Loucy (cell line): ENCODE results near the gene TADA1.
"Not testable (repeated sequence)": the region's sequence is repeated elsewhere in the genome, so short reads cannot be mapped to it uniquely, and the experiment has no call there.

Source experiments
- H2AFZ ChIP-seq: fragments of 200-600 bp; sonication (generic); 2 replicates; pipeline ENCODE4 v1.6.0; 2016; ENCODE audit warnings: antibody characterized with exemption, mild to moderate bottlenecking, low read length, moderate library complexity
- H3F3A ChIP-seq: fragments of 200-600 bp; 2 replicates; pipeline ENCODE4 v1.6.0; 2016; ENCODE audit warnings: antibody characterized with exemption, low read depth, mild to moderate bottlenecking
- H3K27me3 ChIP-seq: fragments of 200-600 bp; sonication (generic); 2 replicates; pipeline ENCODE4 v1.6.1; 2014; ENCODE audit warnings: low read length, mild to moderate bottlenecking; ENCODE audit not compliant: insufficient read depth, poor library complexity, severe bottlenecking
- H3K36me3 ChIP-seq: fragments of 200-600 bp; sonication (generic); 2 replicates; pipeline ENCODE4 v1.6.1; 2016; ENCODE audit warnings: low read length; ENCODE audit not compliant: insufficient read depth
- H3K4me1 ChIP-seq: fragments of 200-600 bp; sonication (generic); 2 replicates; pipeline ENCODE4 v1.5.1; 2014; ENCODE audit warnings: low read length, mild to moderate bottlenecking; ENCODE audit not compliant: insufficient read depth, poor library complexity, severe bottlenecking
- H3K4me2 ChIP-seq: fragments of 200-600 bp; sonication (generic); 2 replicates; pipeline ENCODE4 v1.6.0; 2014; ENCODE audit warnings: antibody characterized with exemption, low read length, low read depth, mild to moderate bottlenecking; ENCODE audit not compliant: poor library complexity, severe bottlenecking
- H3K4me3 ChIP-seq: fragments of 200-600 bp; sonication (generic); 2 replicates; pipeline ENCODE4 v1.5.1; 2014; ENCODE audit warnings: low read length, mild to moderate bottlenecking, mixed read lengths; ENCODE audit not compliant: poor library complexity, severe bottlenecking
- H3K79me2 ChIP-seq: fragments of 200-600 bp; sonication (generic); 2 replicates; pipeline ENCODE4 v1.6.1; 2014; ENCODE audit warnings: low read length; ENCODE audit not compliant: insufficient read depth
- H3K9ac ChIP-seq: fragments of 200-600 bp; sonication (generic); 2 replicates; pipeline ENCODE4 v1.6.0; 2014; ENCODE audit warnings: mild to moderate bottlenecking, low read depth, low read length, moderate library complexity; ENCODE audit not compliant: poor library complexity, severe bottlenecking
- H3K9me2 ChIP-seq: fragments of 200-600 bp; sonication (generic); replicated peaks from 2 replicates; pipeline ENCODE4 v1.6.1; 2016; ENCODE audit warnings: low read depth, low read length, mixed read lengths
- H3K9me3 ChIP-seq: fragments of 200-600 bp; sonication (generic); 2 replicates; pipeline ENCODE4 v1.6.1; 2014; ENCODE audit warnings: mild to moderate bottlenecking, antibody characterized with exemption, low read length, low read depth; ENCODE audit not compliant: insufficient read depth
- H4K20me1 ChIP-seq: fragments of 200-600 bp; sonication (generic); 2 replicates; pipeline ENCODE4 v1.6.0; 2014; ENCODE audit warnings: antibody characterized with exemption, low read length, mild to moderate bottlenecking; ENCODE audit not compliant: insufficient read depth, poor library complexity, severe bottlenecking
- EZH2phosphoT487 ChIP-seq: fragments of 200-600 bp; IDR thresholded peaks from 2 replicates; pipeline ENCODE4 v1.6.1; 2018; ENCODE audit warnings: antibody characterized with exemption, mild to moderate bottlenecking, moderate library complexity, borderline replicate concordance
- TF ChIP-seq, protein P1 (sequence below): fragments of 200-600 bp; sonication (generic); conservative IDR thresholded peaks from 2 replicates; pipeline ENCODE4 v1.5.1; 2014; ENCODE audit warnings: mild to moderate bottlenecking, antibody characterized with exemption, low read length

TADA1 gene

DNA sequence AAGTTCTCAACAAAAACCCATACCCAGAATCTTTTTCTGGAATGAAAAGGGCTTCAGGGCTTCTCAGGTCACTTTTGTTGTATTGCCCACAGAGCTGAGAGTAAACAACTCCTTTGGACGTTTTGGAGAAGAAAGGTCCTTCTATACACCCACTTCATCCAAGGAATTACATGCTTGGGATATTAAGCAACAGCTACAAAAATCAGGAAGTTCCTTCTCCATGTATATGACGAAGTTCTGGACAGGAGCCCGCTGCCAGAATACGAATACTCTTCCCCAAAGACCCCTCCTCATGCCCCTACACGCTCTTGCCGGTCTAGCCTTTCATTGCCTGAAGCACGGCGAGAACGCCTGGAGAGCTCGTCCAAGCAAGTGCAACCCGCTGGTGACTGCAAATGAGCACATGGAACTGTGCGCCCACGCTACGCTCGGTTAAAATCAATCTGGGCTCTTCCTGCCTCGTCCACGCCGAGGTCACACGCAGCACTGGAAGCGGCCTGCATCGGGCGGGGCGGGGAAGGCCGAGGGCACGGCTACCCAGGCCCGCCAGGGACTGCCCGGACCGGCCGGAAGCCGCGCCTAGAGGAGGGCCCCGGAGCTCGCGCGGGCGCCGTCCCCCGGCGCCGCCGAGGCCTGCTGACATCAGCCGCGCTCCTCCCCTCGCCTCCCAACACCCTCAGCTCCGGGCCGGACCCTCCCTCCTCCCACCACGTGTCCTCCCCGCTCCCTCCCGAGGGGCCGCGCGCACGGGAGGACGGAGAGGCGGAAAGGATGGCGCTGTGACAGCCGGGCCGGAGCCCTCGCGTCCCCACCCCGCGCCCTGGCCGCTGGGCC lies 37.1 kb downstream of the TADA1 start, which contains the start of gene POGK:
Gene POGK, plus strand, starts transcription at position 710 of the 834 bp plus-strand sequence. CDS start 1,482 bp downstream, outside the sequence.
- Histone ChIP-seq H3K79me2 (peaks cover 43% of the 10 kb centered on the region), H3K27me3 (no peaks in the 10 kb centered on the region), H4K20me1 (peaks cover 35% of the 10 kb centered on the region), H3K4me3 (peak within 1 kb of the TSS; percentile 83), H3K36me3 (peaks cover 28% of the 10 kb centered on the region; the same call in 1 of the 2 replicates), H3K9ac (peak within 1 kb of the TSS; percentile 74), H3K4me2 (peak within 1 kb of the TSS; percentile 87), H3K9me3 (no peaks in the 10 kb centered on the region), H2AFZ (peak within 1 kb of the TSS; percentile 91), H3K9me2 (no peaks in the 10 kb centered on the region), H3K4me1 (peaks cover 44% of the 10 kb centered on the region), H3F3A (no peaks in the 10 kb centered on the region)
- TF ChIP-seq, protein P1, sequence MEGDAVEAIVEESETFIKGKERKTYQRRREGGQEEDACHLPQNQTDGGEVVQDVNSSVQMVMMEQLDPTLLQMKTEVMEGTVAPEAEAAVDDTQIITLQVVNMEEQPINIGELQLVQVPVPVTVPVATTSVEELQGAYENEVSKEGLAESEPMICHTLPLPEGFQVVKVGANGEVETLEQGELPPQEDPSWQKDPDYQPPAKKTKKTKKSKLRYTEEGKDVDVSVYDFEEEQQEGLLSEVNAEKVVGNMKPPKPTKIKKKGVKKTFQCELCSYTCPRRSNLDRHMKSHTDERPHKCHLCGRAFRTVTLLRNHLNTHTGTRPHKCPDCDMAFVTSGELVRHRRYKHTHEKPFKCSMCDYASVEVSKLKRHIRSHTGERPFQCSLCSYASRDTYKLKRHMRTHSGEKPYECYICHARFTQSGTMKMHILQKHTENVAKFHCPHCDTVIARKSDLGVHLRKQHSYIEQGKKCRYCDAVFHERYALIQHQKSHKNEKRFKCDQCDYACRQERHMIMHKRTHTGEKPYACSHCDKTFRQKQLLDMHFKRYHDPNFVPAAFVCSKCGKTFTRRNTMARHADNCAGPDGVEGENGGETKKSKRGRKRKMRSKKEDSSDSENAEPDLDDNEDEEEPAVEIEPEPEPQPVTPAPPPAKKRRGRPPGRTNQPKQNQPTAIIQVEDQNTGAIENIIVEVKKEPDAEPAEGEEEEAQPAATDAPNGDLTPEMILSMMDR = no peak
- TF ChIP-seq EZH2phosphoT487 = no peak

DNA sequence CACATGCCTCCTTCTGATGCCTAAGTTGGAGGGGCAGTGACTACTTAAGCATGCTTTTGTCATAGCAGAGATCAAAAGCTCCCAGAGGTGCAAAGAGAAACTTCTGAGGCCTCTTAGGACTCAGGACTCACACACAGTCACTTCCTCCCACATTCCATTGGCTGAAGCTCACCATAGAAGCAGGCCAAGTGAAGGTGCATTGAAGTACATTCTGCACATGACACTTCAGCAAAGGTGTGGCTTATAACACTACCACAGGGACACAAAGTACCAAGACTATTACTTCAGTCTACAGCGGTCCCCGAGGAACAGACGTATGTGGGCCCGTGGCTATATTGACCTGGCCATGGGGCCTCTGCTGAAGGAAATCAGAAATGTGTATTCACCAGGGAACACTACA lies 39.3 kb downstream of the TADA1 start:
- H3K79me2 ChIP-seq = peaks cover 21% of the 10 kb centered on the region
- no peak for TF ChIP-seq EZH2phosphoT487
- TF ChIP-seq, protein P1 = no peak
- peaks cover 27% of the 10 kb centered on the region for H3K4me1 ChIP-seq
- H3F3A ChIP-seq = no peaks in the 10 kb centered on the region
- peaks cover 8% of the 10 kb centered on the region; the same call in 1 of the 2 replicates for H3K36me3 ChIP-seq
- peaks cover 13% of the 10 kb centered on the region for H4K20me1 ChIP-seq
- H3K9me2 ChIP-seq = no peaks in the 10 kb centered on the region
- 0 out of 2 replicates have a peak overlapping the region, but pooled peaks have one; percentile 30 for H2AFZ ChIP-seq
- no peaks in the 10 kb centered on the region for H3K27me3 ChIP-seq
- H3K9me3 ChIP-seq = no peaks in the 10 kb centered on the region
- H3K9ac ChIP-seq = no peak overlapping the region
- no peak overlapping the region for H3K4me3 ChIP-seq
- H3K4me2 ChIP-seq = no peak overlapping the region

DNA sequence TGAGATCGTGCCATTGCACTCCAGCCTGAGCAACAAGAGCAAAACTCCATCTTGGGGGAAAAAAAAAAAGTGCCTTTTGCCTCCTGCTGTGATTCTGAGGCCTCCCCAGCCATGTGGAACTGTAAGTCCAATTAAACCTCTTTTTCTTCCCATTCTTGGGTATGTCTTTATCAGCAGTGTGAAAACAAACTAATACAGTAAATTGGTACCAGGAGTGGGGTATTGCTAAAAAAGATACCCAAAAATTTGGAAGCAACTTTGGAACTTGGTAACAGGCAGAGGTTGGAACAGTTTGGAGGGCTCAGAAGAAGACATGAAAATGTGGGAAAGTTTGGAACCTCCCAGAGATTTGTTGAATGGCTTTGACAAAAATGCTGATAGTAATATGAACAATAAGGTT lies 46.3 kb downstream of the TADA1 start:
- H3K4me3 ChIP-seq, H3F3A ChIP-seq: not testable (repeated sequence)

GRCh38 chr1:166827426-166827825 lies 48.6 kb downstream of the TADA1 start:
- H3K4me2 ChIP-seq = no peak overlapping the region
- no peaks in the 10 kb centered on the region for H3F3A ChIP-seq
- H3K4me3 ChIP-seq = no peak overlapping the region
- TF ChIP-seq, protein P1 = no peak
- no peak for TF ChIP-seq EZH2phosphoT487
- H3K9me3 ChIP-seq = no peaks in the 10 kb centered on the region
- no peaks in the 10 kb centered on the region for H3K27me3 ChIP-seq
- no peaks in the 10 kb centered on the region for H4K20me1 ChIP-seq
- no peak overlapping the region for H2AFZ ChIP-seq
- no peaks in the 10 kb centered on the region for H3K36me3 ChIP-seq
- H3K9ac ChIP-seq = no peak overlapping the region
- no peaks in the 10 kb centered on the region for H3K79me2 ChIP-seq
- H3K9me2 ChIP-seq = no peaks in the 10 kb centered on the region
- no peaks in the 10 kb centered on the region for H3K4me1 ChIP-seq

More for the DNA sequence above, 46.3 kb downstream of the TADA1 start:
- not testable (repeated sequence) for H3K9me3 ChIP-seq, H3K9ac ChIP-seq, H3K27me3 ChIP-seq, H3K4me1 ChIP-seq, H3K79me2 ChIP-seq, H3K4me2 ChIP-seq, H2AFZ ChIP-seq, H3K9me2 ChIP-seq, H3K36me3 ChIP-seq, H4K20me1 ChIP-seq
